ENCODE results near the gene VAV3.

DNA sequence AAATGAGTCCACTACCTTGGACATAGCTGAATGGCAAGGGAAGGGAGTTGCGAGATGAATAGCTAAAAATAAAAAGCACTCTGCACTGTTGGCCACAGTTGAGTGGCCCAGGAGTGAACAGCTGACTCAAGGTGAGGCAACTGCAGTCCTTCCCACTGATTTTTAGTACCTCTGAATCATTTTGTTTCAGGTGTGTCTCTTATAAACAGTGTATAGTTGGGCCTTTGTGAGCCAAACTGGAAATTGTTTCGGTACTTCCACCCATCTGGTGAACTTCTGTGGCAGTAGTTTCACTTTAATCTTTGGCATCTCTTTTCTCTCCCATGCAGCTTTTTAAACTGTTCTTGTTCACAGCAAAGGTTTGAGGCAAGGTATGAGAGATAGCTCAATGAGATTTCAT lies 122.7 kb downstream of the VAV3 start:
- no peak for TF ChIP-seq EP300 (IDR thresholded peaks at IDR 0.05)
- TF ChIP-seq, protein P1, sequence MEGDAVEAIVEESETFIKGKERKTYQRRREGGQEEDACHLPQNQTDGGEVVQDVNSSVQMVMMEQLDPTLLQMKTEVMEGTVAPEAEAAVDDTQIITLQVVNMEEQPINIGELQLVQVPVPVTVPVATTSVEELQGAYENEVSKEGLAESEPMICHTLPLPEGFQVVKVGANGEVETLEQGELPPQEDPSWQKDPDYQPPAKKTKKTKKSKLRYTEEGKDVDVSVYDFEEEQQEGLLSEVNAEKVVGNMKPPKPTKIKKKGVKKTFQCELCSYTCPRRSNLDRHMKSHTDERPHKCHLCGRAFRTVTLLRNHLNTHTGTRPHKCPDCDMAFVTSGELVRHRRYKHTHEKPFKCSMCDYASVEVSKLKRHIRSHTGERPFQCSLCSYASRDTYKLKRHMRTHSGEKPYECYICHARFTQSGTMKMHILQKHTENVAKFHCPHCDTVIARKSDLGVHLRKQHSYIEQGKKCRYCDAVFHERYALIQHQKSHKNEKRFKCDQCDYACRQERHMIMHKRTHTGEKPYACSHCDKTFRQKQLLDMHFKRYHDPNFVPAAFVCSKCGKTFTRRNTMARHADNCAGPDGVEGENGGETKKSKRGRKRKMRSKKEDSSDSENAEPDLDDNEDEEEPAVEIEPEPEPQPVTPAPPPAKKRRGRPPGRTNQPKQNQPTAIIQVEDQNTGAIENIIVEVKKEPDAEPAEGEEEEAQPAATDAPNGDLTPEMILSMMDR (IDR thresholded peaks at IDR 0.05) = no peak
